Stimulated activated CD4-positive, alpha-beta T cell treated with anti-CD3 and anti-CD28 coated beads, TNF-alpha, amount 100 ng/mL, for 48 hours (primary cell): ENCODE measurements around the gene HOXB9.
A peak's percentile ranks its signal among the peaks of the same experiment; 100 is the strongest.

Source experiments
- DNase-seq, 3 donors: peaks; one replicate each; pipeline ENCODE4 v3.0.0-alpha.2; 2020; ENCODE audit warnings: low read depth in 3 of 3

Gene HOXB9

DNA sequence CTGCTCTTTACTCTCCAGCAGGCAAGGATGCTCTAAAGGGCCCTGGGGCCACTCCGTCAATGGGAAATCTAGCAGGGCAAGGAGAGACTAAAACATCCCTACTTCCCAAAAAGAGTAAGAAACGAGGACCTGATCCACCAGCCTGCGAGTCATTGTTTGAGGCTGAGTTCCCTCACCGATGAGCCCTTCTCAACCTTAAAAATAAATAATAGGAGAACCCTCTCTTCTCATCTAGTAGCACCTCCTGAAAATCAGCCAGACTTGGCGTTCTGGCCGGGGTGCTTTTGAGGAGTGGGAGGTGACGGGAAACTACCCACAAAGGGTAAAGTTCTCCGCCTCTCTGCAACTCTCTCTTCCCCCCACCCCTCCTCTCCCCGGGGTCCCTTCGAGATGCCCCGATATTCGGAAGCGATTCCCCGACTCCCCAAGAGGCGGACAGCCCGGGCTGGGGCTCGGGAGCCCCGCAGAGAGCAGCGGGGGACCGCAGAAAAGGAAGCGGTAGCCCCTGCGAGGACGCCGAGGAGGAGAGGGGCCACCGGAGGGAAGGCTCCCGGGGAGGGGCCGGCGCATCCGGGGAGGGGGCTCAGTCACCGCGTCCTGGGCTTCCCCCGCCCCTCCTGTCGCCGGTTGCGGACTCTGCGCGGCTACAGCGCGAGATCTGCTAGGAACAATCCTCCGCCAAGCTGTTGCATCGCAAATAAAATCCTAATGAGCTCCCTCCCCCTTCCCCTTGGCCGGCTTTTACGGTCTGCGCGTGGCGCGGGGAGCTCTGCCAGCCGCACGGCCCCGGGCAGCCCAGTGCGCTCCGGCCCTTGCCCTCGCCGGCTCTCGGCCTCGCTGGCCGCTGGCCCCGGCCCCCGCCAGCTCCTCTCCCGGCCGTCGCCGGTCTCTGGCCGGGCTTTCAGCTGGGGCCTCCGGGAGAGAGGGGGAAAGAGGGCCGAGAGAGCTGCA, 1.3 kb downstream of the HOXB9 start:
- no peak for DNase-seq

DNA sequence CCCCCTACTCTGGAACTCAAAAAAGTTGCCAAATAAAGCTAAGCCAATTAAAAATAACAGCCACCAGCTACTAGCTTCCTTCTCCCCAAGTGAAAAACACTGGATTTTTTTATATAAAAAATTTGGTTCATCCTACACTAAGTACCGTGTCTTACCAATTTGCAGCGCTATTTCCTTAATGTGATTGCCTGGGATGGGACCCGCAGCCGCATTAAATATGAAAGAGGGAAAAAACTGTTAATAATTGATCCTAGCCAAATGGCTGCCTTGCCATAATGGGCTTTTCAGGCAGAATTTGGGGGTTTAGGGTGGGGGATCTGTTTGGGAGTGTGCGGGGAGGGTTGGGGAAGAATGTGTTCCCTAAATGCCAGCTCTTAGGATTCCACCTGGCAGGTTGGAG, 2.0 kb downstream of the HOXB9 start:
- no peak for DNase-seq

DNA sequence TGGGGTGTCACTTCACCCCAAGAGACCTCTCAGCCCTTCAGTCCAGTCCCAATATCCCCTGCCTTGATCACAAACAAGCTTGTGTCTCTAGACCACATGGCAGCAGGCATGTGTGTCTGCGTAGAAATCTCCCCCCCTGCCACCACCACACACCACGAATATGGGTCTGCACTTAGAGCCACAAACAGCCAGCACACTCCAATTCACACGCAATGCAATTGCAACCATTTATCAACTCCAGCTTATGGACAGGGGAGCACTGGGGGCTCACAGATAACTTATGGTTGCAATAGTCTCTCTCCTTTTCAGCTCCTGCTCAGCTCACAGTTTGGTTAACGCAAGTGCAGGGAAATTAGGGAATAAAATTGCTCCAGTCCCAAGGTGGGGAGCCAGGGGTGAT, 2.6 kb downstream of the HOXB9 start:
- no peak for DNase-seq

DNA sequence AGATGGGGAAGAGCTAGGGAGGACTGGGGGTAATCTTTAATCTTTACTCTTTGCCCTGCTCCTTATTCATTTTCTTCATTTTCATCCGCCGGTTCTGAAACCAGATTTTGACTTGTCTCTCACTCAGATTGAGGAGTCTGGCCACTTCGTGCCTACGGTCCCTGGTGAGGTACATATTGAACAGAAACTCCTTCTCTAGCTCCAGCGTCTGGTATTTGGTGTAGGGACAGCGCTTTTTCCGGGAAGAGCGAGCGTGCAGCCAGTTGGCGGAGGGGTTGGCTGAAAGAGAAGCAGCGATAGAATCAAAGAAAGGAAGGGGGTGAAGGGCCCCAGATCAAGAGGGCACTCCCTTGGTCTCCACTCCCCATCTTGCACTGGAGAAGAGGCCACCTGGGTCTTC, 3.3 kb downstream of the HOXB9 start:
- no peak for DNase-seq

DNA sequence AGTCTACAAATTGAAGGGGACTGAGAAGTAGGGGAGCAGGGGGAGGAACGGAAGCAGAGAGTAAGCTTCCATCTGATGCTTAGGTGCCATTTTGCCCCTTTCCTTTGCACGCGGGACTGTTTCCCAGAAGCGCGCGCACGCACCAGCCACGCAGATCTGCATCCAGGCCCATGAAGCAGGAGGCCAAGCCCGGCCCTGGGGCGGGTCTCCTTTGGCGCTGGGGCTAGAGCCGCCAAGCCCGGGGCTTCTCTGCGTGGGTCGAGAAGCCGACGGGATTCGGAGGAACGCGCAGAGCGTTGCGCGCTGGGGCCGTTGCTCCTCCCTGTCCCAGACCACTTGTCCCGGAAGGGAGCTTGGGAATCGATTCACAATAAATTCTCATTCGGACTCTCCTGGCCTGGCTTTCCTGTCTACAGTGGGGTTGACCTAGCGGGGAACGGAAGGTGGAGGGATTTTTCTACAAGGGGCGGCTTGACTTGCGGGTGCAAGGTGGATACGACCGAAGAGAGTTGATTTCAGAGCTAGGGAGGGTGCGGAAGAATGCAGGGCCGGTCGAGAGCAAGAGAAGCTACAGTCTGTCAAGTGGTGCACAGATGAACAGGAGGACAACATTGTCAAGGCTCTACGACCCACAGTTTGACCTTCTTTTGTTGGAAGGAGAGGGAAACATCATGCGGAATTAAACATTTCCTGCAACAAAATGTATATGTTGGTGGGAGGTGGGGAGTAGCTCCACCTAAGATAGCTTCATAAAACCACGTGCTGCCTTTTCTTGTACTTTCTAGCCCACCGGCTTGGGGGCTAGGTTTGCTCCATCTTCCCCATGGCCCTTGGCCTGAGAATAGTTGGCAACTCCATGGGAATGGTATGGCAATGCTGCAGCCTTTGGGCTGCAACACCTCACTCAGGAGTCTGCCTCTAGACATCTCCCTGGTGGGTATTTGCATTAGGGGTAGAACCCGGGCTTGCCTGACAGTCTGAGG, 4.5 kb downstream of the HOXB9 start:
- DNase-seq = no peak

DNA sequence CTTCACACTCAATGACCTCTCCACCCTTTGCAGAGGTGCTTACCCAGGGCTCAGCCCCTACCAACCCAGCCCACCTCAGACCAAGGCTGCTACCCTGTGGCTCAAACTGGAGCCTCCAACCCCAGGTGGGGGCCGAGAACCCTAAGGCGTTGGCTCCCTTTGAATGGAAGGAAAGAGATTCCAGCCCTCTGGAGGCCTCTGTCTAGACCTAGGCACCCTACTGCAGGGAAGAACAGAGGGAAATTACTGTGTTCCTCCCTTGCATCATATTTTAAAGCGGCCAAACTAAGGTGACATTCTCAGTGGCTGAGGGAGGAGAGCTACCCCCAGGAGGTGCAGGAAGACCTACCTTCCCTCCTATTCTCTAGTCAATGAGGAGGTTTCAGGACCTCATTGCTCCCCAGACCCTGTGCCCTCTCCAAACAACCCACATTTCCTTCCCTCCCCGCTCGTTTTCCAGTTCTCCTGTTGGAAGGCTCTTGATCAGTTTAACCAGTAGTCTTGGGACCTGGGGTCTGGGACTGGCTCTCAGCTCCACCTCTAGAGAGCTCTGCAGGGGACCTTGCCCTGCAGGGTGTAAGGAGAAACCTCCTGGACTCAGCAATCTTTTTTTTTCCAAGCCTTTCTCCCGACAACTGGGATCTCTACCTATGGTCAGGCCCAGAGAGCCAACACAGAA, 5.6 kb downstream of the HOXB9 start:
- no peak for DNase-seq

DNA sequence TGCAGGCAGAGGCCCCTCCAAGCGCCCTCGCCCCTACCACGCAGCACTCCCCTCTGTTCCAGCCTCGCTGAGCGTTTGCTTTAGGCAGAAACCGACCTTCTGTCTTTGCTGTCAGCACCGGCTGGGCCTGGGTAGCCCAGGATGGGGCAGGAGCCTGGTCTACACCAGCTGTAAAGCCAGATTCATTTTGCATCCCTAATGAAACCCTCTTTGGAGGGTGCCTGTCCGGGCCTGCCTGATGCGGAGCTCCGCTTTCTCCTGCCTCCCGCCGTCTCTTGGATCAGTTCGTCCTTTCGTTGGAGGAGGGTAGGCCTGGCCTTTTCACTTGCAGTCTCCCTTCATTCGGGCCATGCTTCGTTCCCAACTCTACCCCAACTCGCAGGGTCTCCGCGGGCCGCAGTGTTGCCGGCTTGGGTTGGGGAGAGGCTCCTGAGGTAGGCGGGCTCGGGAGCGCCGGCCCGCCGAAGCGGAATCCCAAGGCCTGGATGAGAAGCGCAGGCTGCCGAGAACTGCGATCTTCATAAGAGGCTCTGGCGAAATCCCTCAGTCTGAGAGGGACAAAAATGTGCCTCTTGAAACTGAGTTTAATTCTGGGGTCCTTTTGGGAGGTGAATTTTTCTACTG, 6.2 kb downstream of the HOXB9 start:
- DNase-seq = no peak

DNA sequence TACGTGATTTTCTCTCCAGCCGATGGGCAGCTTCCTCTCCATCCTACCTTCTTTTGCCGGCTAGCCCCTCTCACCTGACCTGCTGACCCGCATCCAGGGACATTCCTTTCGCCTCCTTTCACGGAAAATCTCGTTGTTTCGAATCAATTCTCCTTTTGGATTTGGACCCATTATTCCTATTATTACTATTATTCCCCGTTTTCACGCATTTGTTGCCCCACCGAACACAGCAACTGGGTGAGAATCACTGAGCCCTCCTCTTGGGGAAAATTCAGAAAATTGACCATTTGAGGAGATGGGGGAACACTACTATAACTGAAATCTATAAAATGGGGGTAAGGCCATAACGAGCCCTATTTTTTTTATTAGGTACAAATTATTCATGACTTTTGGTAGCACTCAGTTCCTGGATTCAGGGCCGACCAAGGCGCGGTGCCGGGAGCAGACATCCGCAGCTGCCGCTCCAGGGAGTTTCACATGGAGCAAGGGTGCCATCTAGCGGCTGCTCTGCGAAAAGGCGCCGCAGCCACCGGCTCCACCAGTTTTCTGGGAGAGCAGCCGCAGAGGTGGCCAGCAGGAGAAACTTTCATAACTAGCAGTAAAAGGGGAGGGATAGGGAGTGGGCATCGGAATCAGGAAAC, 7.8 kb downstream of the HOXB9 start:
- peak; percentile 71 to 73 (median 71) for DNase-seq

DNA sequence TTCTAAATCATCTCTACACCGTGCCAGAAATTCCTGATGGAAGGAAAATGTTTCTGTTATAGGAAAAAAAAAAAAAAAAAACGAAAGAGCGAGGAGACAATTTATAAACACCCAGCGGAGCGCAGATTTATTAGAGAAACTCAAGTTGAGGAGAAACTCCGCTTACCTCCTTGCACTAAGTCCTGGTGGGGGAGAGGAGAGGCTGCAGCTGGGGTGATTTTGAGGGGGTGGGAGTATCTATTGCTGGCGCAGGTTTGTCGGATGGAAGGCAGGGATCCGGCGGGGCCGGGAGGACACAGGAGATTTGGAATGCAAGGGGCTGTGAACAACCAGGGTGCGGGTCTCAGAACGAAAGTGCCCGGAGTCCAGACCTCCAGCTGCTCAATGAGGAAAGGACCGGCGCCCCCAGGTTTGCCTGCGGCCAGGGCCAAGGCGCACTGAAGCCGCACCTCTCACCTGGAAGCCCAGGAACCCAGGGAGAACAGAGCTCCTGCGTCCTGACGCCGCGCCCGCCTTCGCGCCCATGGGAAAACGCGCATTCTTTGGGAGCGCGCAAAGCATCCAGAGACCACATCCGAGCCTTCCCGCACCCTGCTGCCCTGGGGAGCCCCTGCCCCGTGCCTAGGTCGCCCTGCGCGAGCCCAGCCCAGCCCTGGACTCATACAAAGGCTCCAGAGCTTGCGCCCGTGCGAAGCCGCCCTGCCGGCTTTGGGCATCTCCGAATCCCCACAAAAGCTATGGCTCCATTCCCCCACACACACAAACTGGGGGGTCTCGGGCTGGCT, 8.5 kb downstream of the HOXB9 start:
- DNase-seq = no peak

DNA sequence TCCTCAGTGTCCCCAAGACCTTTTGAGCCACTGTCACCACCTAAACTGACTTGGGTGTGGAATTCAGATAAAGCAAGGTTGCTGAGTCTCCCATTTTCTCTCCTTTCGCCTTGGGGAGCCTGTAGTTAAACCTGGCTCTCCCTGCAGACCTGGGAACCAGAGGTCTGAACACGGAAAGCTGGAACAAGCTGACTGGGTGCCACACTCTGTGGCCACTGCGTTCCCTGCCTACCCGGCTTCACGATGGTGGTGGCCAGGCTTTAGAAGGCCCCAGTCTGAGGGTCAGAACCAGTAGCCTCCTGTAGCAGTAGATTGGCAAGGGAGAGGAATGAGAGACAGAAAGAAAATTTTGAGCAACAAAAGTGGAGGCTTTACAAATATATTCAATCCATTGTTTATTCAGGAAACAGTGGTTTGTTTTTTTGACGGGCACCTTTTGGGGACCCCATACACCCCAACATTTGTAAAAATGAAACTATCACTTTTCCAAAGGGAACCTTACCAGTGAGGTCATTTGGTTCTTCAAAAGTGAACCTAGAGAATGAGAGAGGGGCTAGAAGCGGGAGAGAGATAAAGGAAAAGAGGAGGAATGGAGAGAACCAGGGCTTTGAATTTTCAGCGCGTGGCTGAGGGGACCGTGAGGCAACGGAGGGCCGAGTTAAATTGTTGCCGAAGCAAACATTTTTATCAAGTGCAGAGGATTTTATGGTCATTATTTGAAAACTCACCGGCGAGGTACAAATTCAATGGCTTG, 9.3 kb downstream of the HOXB9 start:
- no peak for DNase-seq

DNA sequence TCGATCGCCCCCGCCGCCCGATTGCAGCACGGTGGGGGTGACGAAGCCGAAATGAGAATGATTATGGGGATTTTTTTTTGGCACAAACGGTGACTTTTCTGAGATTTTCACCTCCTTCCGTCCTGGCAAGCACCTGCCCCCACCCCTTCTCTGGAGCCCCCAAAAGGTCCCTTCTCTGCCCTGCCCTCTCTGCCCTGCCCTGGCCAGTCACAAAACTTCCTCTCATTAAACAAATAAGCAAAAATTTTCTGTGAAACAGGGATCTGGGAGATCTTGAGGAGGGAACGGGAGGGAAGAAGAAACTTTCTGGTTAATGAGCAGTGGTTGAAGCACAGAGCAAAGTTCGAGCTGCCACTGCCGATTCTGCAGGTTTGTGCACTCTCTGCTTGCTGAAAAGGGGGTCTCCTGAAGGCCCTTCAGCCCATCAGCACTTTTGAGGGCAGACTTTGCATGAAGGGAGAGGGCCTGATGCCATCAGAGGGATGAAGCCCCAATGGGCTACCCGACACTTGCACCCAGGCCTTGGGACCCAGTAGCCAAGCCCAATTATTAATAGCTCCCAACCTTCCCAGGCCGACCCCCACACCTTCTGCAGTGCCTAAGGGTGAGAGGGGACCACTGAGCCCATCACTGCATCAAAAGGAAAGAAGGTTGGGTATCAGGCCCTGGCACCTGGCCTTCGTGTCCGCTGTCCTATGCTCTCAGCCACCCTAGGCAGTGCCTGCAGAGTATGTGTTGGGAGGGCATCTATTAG, 10.0 kb downstream of the HOXB9 start:
- DNase-seq = no peak

DNA sequence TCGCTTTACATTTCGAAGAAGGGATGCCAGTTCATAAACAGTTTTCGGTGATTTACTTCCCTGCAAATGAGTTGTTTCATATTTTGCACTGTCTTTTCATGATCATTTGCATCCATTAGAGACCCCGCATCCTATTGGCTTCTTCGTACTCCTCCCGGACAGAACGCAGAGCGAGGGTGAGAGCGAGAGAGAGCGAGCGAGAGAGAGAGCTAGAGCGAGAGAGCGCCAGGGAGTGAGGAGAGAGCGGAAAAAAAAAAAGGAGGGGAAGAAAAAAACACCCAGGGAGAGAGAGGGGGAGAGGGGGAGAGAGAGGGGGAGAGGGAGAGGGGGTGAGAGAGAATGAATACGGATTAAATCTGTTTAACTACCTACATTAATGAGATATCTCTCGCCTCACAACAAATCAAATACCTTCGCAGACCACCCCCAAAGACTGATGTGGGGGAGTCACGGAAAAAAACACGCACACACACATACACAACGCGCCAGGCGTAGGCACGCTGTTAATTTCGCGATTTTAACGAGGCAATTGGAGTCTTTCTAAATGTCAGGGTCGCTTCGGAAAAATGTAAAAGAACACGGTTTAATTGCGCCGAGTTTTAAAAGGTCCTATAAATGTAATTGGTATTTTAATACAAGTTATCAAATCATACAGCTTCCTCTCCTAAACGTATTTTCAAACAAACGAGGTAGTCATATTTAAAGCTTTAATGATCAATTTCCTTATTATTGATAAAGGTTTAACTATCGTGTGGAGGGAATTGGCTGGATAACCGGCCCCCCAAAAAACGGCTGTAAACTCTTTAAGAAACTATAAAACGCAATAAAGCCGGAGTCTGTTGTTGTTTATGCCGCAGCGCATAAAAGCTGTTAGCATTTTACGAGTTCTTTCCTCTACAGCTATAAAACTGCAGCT, 10.9 kb downstream of the HOXB9 start, which contains the start of gene HOXB8:
TSS of gene HOXB8 (minus strand) at position 246 of the 916 bp plus-strand sequence. CDS start 588 bp downstream, outside the sequence.
- DNase-seq = no peak

DNA sequence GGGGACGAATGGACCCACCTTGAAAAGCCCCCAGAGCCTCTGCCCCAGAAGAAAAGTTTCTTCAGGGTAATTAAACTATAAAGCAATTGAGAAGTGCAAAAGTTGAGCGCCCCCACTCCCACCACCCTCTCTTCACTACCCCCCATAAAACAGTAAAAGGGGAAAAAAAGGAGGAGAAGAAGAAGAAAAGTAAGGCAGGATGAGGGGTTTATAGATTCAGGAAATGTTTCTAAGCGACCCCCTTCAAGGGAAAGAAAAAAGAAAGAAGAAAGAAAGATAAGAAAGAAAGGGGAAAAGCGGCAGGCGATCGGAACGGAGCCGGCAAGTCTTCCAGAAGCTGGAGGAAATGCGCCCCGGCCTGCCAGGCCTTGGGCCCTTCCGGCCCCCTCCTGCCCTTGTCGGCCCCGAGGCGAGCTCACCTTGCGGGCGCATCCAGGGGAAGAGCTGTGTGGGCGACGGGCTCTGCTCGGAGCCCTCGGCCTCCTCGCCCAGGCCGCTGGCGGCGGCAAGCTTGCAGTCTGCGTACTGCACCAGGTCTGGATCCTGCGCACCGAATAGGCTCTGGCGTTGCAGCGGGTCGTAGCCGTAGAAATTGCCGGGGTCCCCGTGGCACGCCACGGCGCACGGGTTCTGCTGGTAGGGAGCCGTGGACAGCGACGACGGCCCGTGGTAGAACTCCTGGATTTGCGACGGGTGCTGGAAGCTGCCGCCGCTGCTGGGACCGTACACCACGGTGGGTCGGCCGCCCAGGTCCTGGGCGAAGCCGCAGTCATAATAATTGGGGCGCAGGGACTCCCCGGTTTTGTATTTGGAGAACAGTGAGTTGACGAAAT, 12.1 kb downstream of the HOXB9 start:
- DNase-seq = no peak

DNA sequence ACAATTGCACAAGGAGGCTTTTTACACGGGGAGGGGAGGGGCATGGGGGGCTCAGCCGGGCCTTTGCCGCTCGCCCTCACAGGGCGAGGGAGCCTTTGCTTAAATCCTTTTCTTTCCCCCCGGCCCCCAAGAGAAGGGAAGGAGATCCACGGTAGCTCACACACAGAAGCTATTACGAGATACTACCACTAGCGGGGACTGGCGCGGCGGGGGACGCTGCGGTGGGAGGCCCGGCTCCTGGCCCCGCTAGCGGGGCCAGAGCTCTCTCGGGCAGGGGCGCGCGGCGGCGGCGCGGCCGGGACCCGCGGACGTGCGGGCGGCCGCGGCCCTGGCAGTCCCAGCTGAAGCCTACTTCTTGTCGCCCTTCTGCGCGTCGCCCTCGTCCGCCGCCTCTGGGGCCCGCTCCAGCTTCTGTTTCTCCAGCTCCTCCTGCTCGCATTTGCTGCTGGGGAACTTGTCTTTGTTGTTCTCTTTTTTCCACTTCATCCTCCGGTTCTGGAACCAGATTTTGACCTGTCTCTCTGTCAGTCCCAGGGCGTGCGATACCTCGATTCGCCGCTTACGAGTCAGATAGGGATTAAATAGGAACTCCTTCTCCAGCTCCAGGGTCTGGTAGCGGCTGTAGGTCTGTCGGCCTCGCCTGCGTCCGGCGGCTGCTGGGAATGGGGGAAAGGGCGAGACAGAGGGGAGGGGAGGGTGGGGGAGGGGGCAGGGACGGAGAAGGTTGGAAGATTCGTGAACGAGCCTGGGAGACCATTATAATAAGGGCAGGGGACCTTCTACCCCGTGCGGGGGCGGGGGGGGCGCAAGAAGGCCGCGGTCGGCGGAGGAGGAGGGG, 13.1 kb downstream of the HOXB9 start:
- DNase-seq = no peak

DNA sequence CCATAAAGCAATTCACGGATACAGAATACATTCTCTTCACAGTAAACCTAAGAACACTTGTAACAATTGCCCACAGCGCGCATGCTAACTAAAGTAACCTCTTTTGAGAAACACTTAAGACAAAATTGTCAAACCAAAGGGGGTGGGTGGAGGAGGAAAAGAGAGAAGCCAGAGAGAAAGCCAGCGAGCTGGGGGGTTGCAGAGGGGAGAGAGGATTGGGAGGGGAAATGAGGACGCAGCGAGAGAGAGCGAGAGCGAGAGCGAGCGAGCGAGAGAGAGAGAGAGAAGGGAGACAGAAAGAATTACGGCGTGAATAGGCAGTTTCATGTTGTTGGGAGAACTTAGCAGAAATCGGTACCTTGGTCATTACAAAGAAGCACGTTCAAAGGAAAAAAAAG, 13.7 kb downstream of the HOXB9 start:
- DNase-seq = no peak
